GM19455 (cell line): ENCODE data around the gene PRDM16.

Experiments
- ATAC-seq: cut with Tn5 transposase; IDR thresholded peaks from one replicate; pipeline ENCODE4 v1.9.1; 2021; ENCODE audit not compliant: unreplicated experiment

PRDM16 gene

GRCh38 chr1:3363756-3364155 is 294.8 kb downstream of the PRDM16 start:
- ATAC-seq: no peak

- ATAC-seq: no peak
Measured at GRCh38 chr1:3364551-3364950, 295.5 kb downstream of the PRDM16 start.

- ATAC-seq: no peak
Measured at GRCh38 chr1:3364983-3365382, 296.0 kb downstream of the PRDM16 start.

GRCh38 chr1:3365523-3366125 is 296.6 kb downstream of the PRDM16 start:
- no peak for ATAC-seq

- ATAC-seq: no peak
Measured at GRCh38 chr1:3366126-3367051, 297.4 kb downstream of the PRDM16 start.

GRCh38 chr1:3367376-3367775 is 298.4 kb downstream of the PRDM16 start:
- ATAC-seq: no peak

GRCh38 chr1:3368059-3368458 is 299.1 kb downstream of the PRDM16 start:
- no peak for ATAC-seq

- no peak for ATAC-seq
Measured at GRCh38 chr1:3368711-3369445, 299.9 kb downstream of the PRDM16 start.

- no peak for ATAC-seq
Measured at GRCh38 chr1:3369446-3370076, 300.6 kb downstream of the PRDM16 start.

- no peak for ATAC-seq
Measured at GRCh38 chr1:3370856-3371703, 302.1 kb downstream of the PRDM16 start.

- ATAC-seq: no peak
Measured at GRCh38 chr1:3372317-3372716, 303.3 kb downstream of the PRDM16 start.

- no peak for ATAC-seq
Measured at GRCh38 chr1:3373175-3373574, 304.2 kb downstream of the PRDM16 start.

GRCh38 chr1:3373700-3374405 is 304.9 kb downstream of the PRDM16 start:
- ATAC-seq: no peak

GRCh38 chr1:3375245-3375644 is 306.2 kb downstream of the PRDM16 start:
- ATAC-seq: no peak

- no peak for ATAC-seq
Measured at GRCh38 chr1:3377166-3377565, 308.2 kb downstream of the PRDM16 start.

GRCh38 chr1:3377604-3378279 is 308.7 kb downstream of the PRDM16 start:
- no peak for ATAC-seq

GRCh38 chr1:3378411-3379208 is 309.6 kb downstream of the PRDM16 start:
- ATAC-seq: no peak

GRCh38 chr1:3379934-3380333 is 310.9 kb downstream of the PRDM16 start:
- ATAC-seq: no peak
